NCI-H187 treated with DMSO at 0.1 percent for 48 hours (cell line): ENCODE measurements around the gene ZDHHC22.
"Not testable (repeated sequence)": the region's sequence is repeated elsewhere in the genome, so short reads cannot be mapped to it uniquely, and the experiment has no call there.

Source experiments
- DNase-seq: peaks from one replicate; lab custom pipeline; 2025; lab: John Stamatoyannopoulos, UW

Gene ZDHHC22

GRCh38 chr14:77141214-77142004 is at the start of gene ZDHHC22:
TSS of gene ZDHHC22 (minus strand) at chr14:77141791. CDS start at chr14:77139738, 2,053 bp downstream.
- no peak for DNase-seq

- no peak for DNase-seq
Measured at GRCh38 chr14:77190977-77191376, 49.4 kb upstream of the ZDHHC22 start.

GRCh38 chr14:77189479-77189878 is 47.9 kb upstream of the ZDHHC22 start:
- no peak for DNase-seq

- no peak for DNase-seq
Measured at GRCh38 chr14:77187649-77188012, 46.0 kb upstream of the ZDHHC22 start.

- DNase-seq, result peak; percentile 40
Measured at GRCh38 chr14:77186911-77187648, 45.5 kb upstream of the ZDHHC22 start.

- no peak for DNase-seq
Measured at GRCh38 chr14:77185093-77185465, 43.5 kb upstream of the ZDHHC22 start.

GRCh38 chr14:77184396-77185092 is 43.0 kb upstream of the ZDHHC22 start:
- no peak for DNase-seq

GRCh38 chr14:77183896-77184295 is 42.3 kb upstream of the ZDHHC22 start:
- DNase-seq, result no peak

GRCh38 chr14:77181603-77182437 is 40.2 kb upstream of the ZDHHC22 start, which contains the start of gene TMEM63C:
TSS of gene TMEM63C (plus strand) at chr14:77181798. CDS start at chr14:77218814, 37,016 bp downstream.
- peak; percentile 82 for DNase-seq

- DNase-seq, result no peak
Measured at GRCh38 chr14:77180726-77181602, 39.4 kb upstream of the ZDHHC22 start.

- DNase-seq, result no peak
Measured at GRCh38 chr14:77178656-77179055, 37.1 kb upstream of the ZDHHC22 start.

GRCh38 chr14:77177702-77178101 is 36.1 kb upstream of the ZDHHC22 start:
- no peak for DNase-seq

- DNase-seq, result no peak
Measured at GRCh38 chr14:77175843-77176242, 34.3 kb upstream of the ZDHHC22 start.

- not testable (repeated sequence) for DNase-seq
Measured at GRCh38 chr14:77173911-77174617, 32.5 kb upstream of the ZDHHC22 start.

- no peak for DNase-seq
Measured at GRCh38 chr14:77172916-77173315, 31.3 kb upstream of the ZDHHC22 start.

GRCh38 chr14:77170045-77170444 is 28.5 kb upstream of the ZDHHC22 start:
- no peak for DNase-seq

GRCh38 chr14:77161011-77161410 is 19.4 kb upstream of the ZDHHC22 start:
- no peak for DNase-seq

GRCh38 chr14:77158882-77159255 is 17.3 kb upstream of the ZDHHC22 start:
- DNase-seq, result no peak

- no peak for DNase-seq
Measured at GRCh38 chr14:77158175-77158881, 16.7 kb upstream of the ZDHHC22 start.

GRCh38 chr14:77157740-77158139 is 16.1 kb upstream of the ZDHHC22 start:
- no peak for DNase-seq
